ENCODE data around the gene MIA.
"Not testable (repeated sequence)": the region's sequence is repeated elsewhere in the genome, so short reads cannot be mapped to it uniquely, and the experiment has no call there.

MIA gene

DNA sequence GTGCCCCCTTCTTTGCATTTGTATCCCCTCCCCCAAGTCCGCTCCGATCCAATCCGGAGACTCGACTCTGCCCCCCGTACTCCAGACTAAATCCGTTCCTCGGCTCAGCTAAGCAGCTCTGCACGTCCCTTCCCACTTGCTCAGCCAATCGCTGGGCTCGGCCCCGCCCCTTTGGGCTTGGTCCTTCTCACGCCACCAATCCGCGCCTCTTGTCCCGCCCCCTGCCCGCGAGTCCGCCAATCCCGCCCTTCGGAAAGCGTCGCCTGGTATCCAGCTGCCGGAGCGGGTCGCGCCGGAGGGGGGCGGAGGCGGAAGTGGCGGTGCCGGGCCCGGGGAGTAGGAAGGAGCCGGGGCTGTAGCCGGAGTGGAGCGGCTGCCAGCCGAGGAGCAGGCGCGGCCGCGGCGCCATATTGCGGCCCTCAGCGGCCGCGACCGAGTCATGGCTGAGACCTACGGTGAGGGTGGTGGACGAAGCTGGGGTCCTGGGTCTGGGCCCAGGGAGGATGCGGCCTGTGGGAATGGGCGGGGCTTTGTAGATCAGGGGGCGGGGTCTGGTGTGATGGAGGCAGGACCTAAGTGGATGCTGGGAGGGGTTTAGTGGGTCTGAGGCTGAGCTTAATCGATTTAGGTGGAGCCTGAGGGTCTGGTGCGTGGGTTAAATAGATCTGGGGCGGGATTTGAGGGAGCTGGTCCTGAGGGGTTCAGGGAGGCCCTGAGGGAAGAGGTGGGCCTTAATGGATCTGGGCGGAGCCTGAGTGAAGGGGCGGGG, 2.8 kb downstream of the MIA start, which contains the start of gene RAB4B:
TSS of gene RAB4B (plus strand) at position 311 of the 769 bp plus-strand sequence. CDS start at position 440, 129 bp downstream.
- Histone ChIP-seq H3K4me3 (peak within 1 kb of the TSS; percentile 72), H3K36me3 (peaks cover 15% of the 10 kb centered on the region; the same call in 1 of the 2 replicates), H3K27me3 (no peaks in the 10 kb centered on the region), H3K4me1 (peaks cover 50% of the 10 kb centered on the region), H3K27ac (peak within 1 kb of the TSS; percentile 98), H4K20me1 (no peaks in the 10 kb centered on the region), H3K9ac (peak within 1 kb of the TSS; percentile 95), H3K9me3 (no peaks in the 10 kb centered on the region), H3K4me2 (peak within 1 kb of the TSS; percentile 91)
- no peak for TF ChIP-seq Cebpa-rat (IDR thresholded peaks at IDR 0.05)

DNA sequence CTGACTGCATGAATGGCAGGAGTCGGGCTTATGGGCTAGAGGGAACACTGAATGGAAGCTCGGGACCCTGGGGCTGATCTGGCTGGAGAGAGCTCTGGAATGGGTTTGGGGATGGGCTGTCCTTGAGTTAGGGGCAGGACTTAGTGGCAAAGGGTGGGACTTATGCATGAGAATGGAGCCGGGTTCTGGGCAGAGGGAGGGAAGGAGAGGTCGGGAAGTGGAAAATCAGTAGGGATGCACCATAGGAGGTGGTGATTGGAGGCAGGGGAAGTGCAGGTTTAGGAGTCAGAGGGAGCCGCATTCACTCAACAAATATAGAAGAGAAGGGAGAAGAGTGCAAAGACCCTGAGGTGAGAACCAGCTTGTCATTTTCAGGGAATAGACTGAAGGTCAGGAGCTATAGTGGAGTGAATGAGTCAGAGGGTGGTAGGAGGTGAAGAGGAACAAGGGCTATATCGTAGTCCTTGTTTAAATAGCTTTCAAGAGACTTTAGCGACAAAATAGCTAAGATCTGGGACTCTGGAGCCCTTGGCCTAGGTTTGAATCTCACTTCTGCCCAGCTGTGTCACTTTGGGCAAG, 3.5 kb downstream of the MIA start:
- H3K27ac ChIP-seq = peak overlapping the region; percentile 98
- no peaks in the 10 kb centered on the region for H3K9me3 ChIP-seq
- peaks cover 48% of the 10 kb centered on the region for H3K4me1 ChIP-seq
- no peaks in the 10 kb centered on the region for H3K27me3 ChIP-seq
- peak overlapping the region; percentile 72 for H3K4me3 ChIP-seq
- no peak for TF ChIP-seq Cebpa-rat (IDR thresholded peaks at IDR 0.05)
- peak overlapping the region; percentile 86 for H3K9ac ChIP-seq
- peaks cover 15% of the 10 kb centered on the region; the same call in 1 of the 2 replicates for H3K36me3 ChIP-seq
- H3K4me2 ChIP-seq = peak overlapping the region; percentile 91
- no peaks in the 10 kb centered on the region for H4K20me1 ChIP-seq

DNA sequence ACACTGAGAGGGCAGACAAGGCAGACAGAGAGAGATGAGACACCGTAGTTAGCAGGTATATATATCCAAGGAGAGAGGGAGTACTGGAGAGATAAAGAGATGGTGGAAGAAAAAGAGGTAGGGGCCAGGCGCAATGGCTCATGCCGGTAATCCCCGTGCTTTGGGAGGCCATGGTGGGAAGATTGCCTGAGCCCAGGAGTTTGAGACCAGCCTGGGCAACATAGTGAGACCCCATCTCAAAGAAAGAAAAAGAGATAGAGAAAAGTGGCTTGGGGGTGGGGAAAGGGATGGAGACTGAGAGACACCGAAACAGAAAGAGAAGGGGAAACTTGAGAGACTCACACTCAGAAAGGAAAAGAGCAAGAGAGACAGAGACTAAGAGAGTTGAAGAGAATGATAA, 5.3 kb downstream of the MIA start:
- H3K4me3 ChIP-seq = no peak overlapping the region
- no peaks in the 10 kb centered on the region for H3K27me3 ChIP-seq
- no peak overlapping the region for H3K27ac ChIP-seq
- no peaks in the 10 kb centered on the region for H4K20me1 ChIP-seq
- H3K9me3 ChIP-seq = no peaks in the 10 kb centered on the region
- H3K36me3 ChIP-seq = peaks cover 27% of the 10 kb centered on the region; the same call in 1 of the 2 replicates
- H3K4me1 ChIP-seq = peaks cover 31% of the 10 kb centered on the region
- no peak for TF ChIP-seq Cebpa-rat (IDR thresholded peaks at IDR 0.05)
- no peak overlapping the region for H3K4me2 ChIP-seq
- no peak overlapping the region for H3K9ac ChIP-seq

DNA sequence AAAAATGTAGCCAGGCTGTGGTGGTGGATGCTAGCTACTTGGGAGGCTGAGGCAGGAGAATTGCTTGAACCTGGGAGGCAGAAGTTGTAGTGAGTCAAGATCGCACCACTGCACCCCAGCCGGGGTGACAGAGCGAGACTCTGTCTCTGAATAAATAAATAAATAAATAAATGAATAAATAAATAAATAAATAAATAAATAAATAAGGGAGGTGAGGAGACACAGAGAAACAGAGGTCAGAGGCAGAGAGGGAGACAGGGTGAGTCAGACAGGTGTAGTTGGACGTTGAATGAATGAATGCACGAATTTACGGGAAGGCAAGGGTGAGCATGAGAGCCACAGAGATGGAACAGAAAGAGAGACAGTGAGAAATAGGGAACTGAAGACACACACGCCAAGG, 5.8 kb downstream of the MIA start:
- no peak overlapping the region for H3K27ac ChIP-seq
- H3K36me3 ChIP-seq = peaks cover 27% of the 10 kb centered on the region; the same call in 1 of the 2 replicates
- H3K4me3 ChIP-seq = no peak overlapping the region
- no peak overlapping the region for H3K4me2 ChIP-seq
- no peaks in the 10 kb centered on the region for H3K27me3 ChIP-seq
- no peak for TF ChIP-seq Cebpa-rat (IDR thresholded peaks at IDR 0.05)
- H3K9me3 ChIP-seq = no peaks in the 10 kb centered on the region
- H4K20me1 ChIP-seq = no peaks in the 10 kb centered on the region
- H3K4me1 ChIP-seq = peaks cover 25% of the 10 kb centered on the region
- no peak overlapping the region for H3K9ac ChIP-seq

DNA sequence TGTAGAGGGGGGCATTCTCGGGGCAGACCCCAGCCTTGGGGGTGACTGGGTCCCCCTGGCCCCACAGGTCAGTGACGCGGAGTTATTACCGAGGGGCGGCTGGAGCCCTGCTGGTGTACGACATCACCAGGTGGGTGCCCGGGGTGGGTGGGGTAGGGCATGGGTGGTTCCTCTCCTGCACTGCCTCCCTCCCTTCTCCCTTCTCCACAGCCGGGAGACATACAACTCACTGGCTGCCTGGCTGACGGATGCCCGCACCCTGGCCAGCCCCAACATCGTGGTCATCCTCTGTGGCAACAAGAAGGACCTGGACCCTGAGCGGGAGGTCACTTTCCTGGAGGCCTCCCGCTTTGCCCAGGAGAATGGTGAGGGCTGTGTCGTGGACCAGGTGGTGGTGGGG, 8.4 kb downstream of the MIA start:
- Histone ChIP-seq H3K36me3 (peaks cover 38% of the 10 kb centered on the region; the same call in 1 of the 2 replicates), H4K20me1 (no peaks in the 10 kb centered on the region), H3K4me2 (no peak overlapping the region), H3K9me3 (no peaks in the 10 kb centered on the region), H3K27me3 (no peaks in the 10 kb centered on the region), H3K27ac (no peak overlapping the region), H3K9ac (no peak overlapping the region), H3K4me3 (no peak overlapping the region), H3K4me1 (peaks cover 22% of the 10 kb centered on the region)
- no peak for TF ChIP-seq Cebpa-rat (IDR thresholded peaks at IDR 0.05)

DNA sequence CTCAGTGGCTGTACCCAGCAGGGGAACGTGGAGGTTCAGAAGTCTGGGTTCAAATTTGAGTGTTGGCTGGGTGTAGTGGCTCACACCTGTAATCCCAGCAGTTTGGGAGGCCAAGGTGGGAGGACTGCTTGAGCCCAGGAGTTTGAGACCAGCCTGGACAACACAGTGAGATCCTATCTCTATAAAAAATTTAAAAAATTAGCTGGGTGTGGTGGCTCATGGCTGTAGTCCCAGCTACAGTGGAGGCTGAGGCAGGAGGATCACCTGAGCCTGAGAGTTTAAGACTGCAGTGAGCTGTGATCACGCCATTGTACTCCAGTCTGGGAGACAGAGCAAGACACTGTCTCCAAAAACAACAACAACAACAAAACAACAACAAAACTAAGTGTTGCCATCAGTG, 8.8 kb downstream of the MIA start:
- H3K9ac ChIP-seq = not testable (repeated sequence)

DNA sequence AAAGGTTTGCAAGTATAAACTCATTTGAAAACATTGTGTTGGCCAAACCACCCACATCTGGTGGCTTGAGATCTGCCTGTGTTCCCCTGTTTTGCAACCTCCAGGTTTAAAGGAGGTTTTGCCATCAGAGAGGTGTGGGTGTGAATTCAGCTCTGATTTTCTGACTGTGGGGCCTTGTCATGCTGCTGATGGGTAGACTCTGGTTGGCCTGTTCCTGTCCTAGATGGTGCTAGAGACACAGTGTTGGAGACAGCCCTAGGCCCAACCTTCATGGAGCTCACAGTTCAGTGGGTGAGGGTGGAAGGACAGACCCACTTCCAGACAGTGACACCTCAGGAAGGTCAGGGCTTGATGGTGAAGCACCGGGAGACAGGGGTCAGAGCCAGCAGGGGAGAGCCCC, 10.2 kb downstream of the MIA start:
- Histone ChIP-seq H3K4me2 (no peak overlapping the region), H3K4me1 (peaks cover 9% of the 10 kb centered on the region), H3K36me3 (peaks cover 44% of the 10 kb centered on the region; the same call in 1 of the 2 replicates), H3K27ac (no peak overlapping the region), H3K9me3 (no peaks in the 10 kb centered on the region), H4K20me1 (no peaks in the 10 kb centered on the region), H3K27me3 (no peaks in the 10 kb centered on the region), H3K9ac (no peak overlapping the region), H3K4me3 (no peak overlapping the region)
- no peak for TF ChIP-seq Cebpa-rat (IDR thresholded peaks at IDR 0.05)

More for the DNA sequence above, 8.8 kb downstream of the MIA start:
- H3K27me3 ChIP-seq, H3K4me2 ChIP-seq, H3K4me3 ChIP-seq, H3K9me3 ChIP-seq, H4K20me1 ChIP-seq, H3K27ac ChIP-seq: not testable (repeated sequence)
- H3K4me1 ChIP-seq = peaks cover 18% of the 10 kb centered on the region
- peaks cover 38% of the 10 kb centered on the region; the same call in 1 of the 2 replicates for H3K36me3 ChIP-seq

DNA sequence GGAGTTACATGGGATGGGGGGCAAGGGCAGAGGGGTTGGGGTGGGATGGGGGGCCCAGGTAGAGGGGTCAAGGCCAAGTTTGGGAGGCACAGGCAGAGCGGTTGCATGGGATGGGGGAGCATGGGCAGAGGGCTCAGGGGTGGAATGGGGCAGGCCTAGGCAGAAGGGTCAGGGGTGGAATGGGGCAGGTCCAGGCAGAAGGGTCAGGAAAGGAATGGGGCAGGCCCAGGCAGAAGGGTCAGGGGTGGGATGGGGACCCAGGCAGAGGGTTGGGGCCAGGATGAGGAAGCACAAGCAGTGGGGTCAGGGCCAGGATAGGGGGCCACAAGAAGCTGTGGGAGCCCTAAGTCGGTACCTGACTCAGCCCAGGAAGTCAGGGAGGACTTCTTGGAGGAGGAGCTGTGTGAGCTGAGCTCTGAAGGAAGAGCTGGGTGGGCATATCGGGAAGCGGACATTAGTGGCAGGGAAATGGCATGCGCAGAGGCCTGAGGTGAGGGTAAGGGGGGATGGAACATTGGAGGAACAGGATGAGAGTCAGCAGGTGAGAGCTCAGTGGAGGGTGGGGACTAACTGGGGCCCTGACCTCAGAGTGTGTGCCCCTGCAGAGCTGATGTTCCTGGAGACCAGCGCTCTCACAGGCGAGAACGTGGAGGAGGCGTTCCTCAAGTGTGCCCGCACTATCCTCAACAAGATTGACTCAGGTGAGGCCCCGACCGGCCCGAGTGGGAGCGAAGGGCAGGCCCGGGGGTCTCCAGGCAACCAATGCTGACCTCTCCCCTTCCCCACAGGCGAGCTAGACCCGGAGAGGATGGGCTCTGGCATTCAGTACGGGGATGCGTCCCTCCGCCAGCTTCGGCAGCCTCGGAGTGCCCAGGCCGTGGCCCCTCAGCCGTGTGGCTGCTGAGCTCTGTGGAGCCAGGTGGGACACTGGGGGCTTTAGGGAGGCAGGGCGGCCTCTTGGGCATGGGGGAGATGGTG, 11.0 kb downstream of the MIA start:
- H3K9ac ChIP-seq = no peak overlapping the region

DNA sequence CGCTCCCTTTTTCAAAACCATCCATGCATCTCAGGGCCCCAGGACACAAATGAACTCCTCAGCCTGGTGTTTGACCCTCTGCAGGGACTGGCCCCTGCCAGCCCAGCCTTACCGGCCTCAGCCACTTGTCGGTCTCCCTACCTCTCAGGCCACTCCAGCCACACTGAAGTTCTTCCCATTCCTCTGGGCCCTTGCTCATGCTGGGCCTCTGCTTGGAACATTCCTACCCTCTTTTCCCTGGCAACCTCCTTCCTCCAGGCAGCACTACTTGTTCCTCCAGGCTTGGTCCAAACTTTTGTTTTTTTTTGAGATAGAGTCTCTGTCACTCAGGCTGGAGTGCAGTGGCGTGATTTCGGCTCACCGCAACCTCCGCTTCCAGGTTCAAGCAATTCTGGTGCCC, 16.0 kb downstream of the MIA start:
- Histone ChIP-seq H3K27ac (no peak overlapping the region), H3K9me3 (no peaks in the 10 kb centered on the region), H3K4me1 (peaks cover 25% of the 10 kb centered on the region), H3K27me3 (no peaks in the 10 kb centered on the region), H4K20me1 (no peaks in the 10 kb centered on the region), H3K36me3 (peaks cover 42% of the 10 kb centered on the region), H3K9ac (no peak overlapping the region), H3K4me2 (peak overlapping the region; percentile 12; the same call in 1 of the 2 replicates), H3K4me3 (no peak overlapping the region)
- TF ChIP-seq Cebpa-rat (IDR thresholded peaks at IDR 0.05) = no peak

More for the DNA sequence above, 11.0 kb downstream of the MIA start:
- no peak for TF ChIP-seq Cebpa-rat (IDR thresholded peaks at IDR 0.05)
- H3K4me3 ChIP-seq = no peak overlapping the region
- no peak overlapping the region for H3K4me2 ChIP-seq
- peaks cover 44% of the 10 kb centered on the region; the same call in 1 of the 2 replicates for H3K36me3 ChIP-seq
- H3K27ac ChIP-seq = no peak overlapping the region
- H4K20me1 ChIP-seq = no peaks in the 10 kb centered on the region
- no peaks in the 10 kb centered on the region for H3K9me3 ChIP-seq
- peaks cover 10% of the 10 kb centered on the region for H3K4me1 ChIP-seq
- no peaks in the 10 kb centered on the region for H3K27me3 ChIP-seq

All from BLaER1 (cell line).